ENCODE data around the gene CIITA.
"Not testable (repeated sequence)": the region's sequence is repeated elsewhere in the genome, so short reads cannot be mapped to it uniquely, and the experiment has no call there.

Gene CIITA, protein sequence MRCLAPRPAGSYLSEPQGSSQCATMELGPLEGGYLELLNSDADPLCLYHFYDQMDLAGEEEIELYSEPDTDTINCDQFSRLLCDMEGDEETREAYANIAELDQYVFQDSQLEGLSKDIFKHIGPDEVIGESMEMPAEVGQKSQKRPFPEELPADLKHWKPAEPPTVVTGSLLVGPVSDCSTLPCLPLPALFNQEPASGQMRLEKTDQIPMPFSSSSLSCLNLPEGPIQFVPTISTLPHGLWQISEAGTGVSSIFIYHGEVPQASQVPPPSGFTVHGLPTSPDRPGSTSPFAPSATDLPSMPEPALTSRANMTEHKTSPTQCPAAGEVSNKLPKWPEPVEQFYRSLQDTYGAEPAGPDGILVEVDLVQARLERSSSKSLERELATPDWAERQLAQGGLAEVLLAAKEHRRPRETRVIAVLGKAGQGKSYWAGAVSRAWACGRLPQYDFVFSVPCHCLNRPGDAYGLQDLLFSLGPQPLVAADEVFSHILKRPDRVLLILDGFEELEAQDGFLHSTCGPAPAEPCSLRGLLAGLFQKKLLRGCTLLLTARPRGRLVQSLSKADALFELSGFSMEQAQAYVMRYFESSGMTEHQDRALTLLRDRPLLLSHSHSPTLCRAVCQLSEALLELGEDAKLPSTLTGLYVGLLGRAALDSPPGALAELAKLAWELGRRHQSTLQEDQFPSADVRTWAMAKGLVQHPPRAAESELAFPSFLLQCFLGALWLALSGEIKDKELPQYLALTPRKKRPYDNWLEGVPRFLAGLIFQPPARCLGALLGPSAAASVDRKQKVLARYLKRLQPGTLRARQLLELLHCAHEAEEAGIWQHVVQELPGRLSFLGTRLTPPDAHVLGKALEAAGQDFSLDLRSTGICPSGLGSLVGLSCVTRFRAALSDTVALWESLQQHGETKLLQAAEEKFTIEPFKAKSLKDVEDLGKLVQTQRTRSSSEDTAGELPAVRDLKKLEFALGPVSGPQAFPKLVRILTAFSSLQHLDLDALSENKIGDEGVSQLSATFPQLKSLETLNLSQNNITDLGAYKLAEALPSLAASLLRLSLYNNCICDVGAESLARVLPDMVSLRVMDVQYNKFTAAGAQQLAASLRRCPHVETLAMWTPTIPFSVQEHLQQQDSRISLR

GRCh38 chr16:10876799-10877341 is at the start of gene CIITA:
CIITA (plus strand) TSS chr16:10877202; CDS start chr16:10877331, 129 bp downstream.
- DNase-seq (ENCODE audit: low read depth), result no peak

DNA sequence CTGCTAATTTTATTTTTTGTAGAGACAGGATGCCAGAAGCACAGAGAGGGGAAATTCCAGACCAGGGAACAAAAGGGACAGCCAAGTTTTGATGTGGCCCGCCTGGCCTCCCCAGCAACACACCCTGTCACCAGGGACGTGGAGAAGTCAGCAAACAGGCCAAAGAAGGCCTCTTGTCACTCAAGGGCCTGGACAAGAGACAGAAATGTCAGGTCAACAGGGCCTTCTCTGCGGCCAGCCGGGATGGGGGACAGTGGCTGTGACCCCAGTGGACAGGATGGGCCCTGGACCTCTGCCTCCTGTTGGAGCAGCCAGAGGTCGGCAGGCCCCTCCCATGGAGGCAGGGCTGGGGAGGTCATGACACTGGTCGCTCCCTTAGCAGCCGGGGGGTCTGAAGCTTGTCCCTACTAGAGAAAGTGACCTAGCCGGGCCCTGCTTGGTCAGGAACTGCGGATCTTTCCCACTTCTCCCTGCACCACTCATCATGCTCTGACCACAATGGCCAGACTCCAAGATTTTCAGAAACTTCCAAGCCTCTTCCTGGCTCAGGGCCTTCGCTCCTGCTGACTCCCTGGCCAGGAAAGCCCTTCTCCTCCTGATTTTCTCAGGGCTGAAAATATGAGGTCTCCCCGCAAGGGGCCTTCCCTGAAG is 49.2 kb upstream of the CIITA start:
- DNase-seq (ENCODE audit: low read depth), result no peak

- no peak for DNase-seq (ENCODE audit: low read depth)
Observed at GRCh38 chr16:10828851-10829366, 48.1 kb upstream of the CIITA start.

DNA sequence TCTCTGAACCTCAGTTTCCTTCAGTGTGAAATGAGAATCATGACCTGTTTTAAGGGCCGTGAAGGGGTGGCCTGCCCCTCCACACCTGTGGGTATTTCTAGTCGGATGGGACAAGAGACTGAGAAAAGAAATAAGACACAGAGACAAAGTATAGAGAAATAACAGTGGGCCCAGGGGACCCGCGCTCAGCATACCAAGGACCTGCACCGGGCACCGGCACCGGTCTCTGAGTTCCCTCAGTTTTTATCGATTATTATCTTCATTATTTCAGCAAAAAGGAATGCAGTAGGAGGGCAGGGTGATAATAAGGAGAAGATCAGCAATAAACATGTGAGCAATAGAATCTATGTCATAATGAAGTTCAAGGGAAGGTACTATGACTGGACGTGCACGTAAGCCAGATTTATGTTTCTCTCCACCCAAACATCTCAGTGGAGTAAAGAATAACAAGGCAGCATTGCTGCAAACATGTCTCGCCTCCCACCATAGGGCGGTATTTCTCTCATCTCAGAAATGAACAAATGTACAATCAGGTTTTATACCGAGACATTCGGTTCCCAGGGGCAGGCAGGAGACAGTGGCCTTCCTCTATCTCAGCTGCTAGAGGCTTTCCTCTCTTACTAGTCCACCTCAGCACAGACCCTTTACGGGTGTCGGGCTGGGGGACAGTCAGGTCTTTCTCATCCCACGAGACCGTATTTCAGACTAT is 47.5 kb upstream of the CIITA start:
- DNase-seq (ENCODE audit: low read depth), result not testable (repeated sequence)

GRCh38 chr16:10830240-10830639 is 46.8 kb upstream of the CIITA start:
- DNase-seq (ENCODE audit: low read depth), result not testable (repeated sequence)

DNA sequence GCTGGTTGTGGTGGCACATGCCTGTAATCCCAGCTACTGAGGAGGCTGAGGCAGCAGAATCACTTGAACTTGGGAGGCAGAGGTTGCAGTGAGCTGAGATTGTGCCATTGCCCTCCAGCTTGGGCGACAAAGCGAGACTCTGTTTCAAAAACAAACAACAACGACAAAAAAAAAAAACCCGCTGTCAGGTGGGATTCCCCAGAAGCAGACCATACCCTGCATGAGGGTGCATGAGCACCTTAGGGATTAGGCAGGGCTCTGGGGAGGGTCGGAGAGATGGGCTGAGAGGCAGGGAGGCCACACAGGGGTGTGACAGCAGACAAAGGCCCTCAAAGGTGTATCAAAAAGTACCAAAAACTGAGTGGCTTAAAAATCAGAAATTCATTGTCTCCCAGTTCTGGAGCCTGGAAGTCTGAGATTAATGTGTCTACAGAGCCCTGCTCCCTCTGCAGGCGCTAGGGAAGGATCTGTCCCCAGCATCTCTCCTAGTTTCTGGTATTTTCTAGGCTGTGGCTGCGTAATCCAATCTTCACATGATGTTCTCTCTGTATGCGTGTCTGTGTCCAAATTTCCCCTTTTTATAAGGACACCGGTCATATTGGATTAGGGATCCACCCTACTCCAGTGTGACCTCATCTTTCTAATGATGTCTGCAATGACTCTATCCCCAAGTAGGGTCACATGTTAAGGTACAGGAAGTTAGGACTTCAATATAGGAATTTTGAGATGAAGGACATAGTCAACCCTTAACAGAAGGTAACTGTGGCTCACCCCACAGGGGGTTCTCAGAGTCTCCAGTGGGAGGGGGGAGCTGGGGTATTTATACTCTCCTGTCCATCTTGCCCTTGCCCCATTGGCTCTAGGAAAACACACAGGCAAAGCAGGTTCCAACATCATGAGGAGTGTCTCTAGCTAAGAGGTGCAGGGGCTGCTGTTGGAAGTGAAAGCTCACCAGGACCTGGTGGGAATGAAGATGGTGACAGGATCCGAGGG is 44.8 kb upstream of the CIITA start:
- no peak for DNase-seq (ENCODE audit: low read depth)

GRCh38 chr16:10833271-10833670 is 43.7 kb upstream of the CIITA start:
- DNase-seq (ENCODE audit: low read depth), result no peak

GRCh38 chr16:10834130-10834529 is 42.9 kb upstream of the CIITA start:
- DNase-seq (ENCODE audit: low read depth), result no peak

GRCh38 chr16:10834766-10835165 is 42.2 kb upstream of the CIITA start:
- DNase-seq (ENCODE audit: low read depth), result no peak

GRCh38 chr16:10835281-10835931 is 41.6 kb upstream of the CIITA start:
- DNase-seq (ENCODE audit: low read depth), result no peak

- no peak for DNase-seq (ENCODE audit: low read depth)
Observed at GRCh38 chr16:10836174-10836853, 40.7 kb upstream of the CIITA start.

GRCh38 chr16:10838621-10839278 is 38.3 kb upstream of the CIITA start:
- no peak for DNase-seq (ENCODE audit: low read depth)

GRCh38 chr16:10839279-10839666 is 37.7 kb upstream of the CIITA start:
- no peak for DNase-seq (ENCODE audit: low read depth)

DNA sequence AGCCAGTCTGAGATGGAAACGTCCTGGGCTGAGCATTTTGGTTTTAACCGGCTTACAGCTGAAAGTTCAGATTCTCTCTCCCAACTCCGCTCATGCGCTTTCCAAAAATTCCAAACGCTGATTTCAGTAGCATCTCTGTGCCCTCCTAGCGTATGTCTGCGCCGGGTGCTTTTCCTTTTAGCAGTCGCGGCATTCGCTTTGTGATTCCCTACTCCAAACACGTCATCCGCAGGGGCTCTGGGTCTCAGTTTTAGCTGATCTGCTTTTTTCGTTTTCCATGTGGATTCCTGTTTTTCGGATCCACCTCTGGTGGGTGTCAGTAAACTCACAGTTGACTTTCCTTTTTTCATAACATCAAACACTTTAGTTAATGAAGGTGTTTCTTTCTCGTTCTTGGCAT is 36.3 kb upstream of the CIITA start:
- DNase-seq (ENCODE audit: low read depth), result no peak

GRCh38 chr16:10846213-10846998 is 30.6 kb upstream of the CIITA start:
- no peak for DNase-seq (ENCODE audit: low read depth)

DNA sequence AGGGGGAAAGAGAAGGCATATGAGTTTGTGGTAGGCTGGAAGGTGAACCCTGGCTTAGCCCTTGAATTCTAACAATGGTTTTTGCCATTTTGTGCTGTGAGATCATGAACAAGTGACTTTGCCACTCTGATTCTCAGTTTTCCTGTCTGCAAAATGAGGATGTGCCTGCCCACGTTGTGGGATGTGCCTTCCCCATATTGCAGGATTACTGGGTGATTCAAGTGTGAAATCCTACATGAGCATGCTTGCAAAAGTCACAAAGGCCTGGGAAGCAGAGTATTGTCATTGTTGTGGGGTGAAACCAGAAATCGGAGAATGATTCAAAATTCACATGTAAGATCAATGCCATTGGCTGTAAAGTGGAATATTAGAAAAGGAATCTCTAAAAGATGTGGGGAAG is 29.8 kb upstream of the CIITA start:
- no peak for DNase-seq (ENCODE audit: low read depth)

Measured in activated T-cell treated with anti-CD3 and anti-CD28 coated beads for 24 hours (primary cell).